Effector CD8-positive, alpha-beta T cell (primary cell): ENCODE data around the gene EYA2.
"Not testable (repeated sequence)": the region's sequence is repeated elsewhere in the genome, so short reads cannot be mapped to it uniquely, and the experiment has no call there.

Experiments used
- DNase-seq: peaks from one replicate; lab custom pipeline; 2025; lab: John Stamatoyannopoulos, UW

EYA2 gene

GRCh38 chr20:46895906-46896242, 1.2 kb downstream of the EYA2 start:
- no peak for DNase-seq

GRCh38 chr20:46897328-46897880, 2.8 kb downstream of the EYA2 start:
- DNase-seq: no peak

GRCh38 chr20:46898423-46898822, 3.8 kb downstream of the EYA2 start:
- DNase-seq: no peak

- DNase-seq: no peak
Observed at GRCh38 chr20:46899621-46900020, 5.0 kb downstream of the EYA2 start.

- DNase-seq: no peak
Observed at GRCh38 chr20:46900086-46900485, 5.4 kb downstream of the EYA2 start.

- no peak for DNase-seq
Observed at GRCh38 chr20:46900826-46901225, 6.2 kb downstream of the EYA2 start.

GRCh38 chr20:46901638-46902037, 7.0 kb downstream of the EYA2 start:
- no peak for DNase-seq

GRCh38 chr20:46903256-46903655, 8.6 kb downstream of the EYA2 start:
- no peak for DNase-seq

- DNase-seq: no peak
Observed at GRCh38 chr20:46903937-46904336, 9.3 kb downstream of the EYA2 start.

GRCh38 chr20:46905364-46906125, 10.9 kb downstream of the EYA2 start:
- no peak for DNase-seq

GRCh38 chr20:46913329-46914044, 18.8 kb downstream of the EYA2 start:
- no peak for DNase-seq

- DNase-seq: no peak
Observed at GRCh38 chr20:46914789-46915379, 20.2 kb downstream of the EYA2 start.

GRCh38 chr20:46915575-46916257, 21.1 kb downstream of the EYA2 start:
- DNase-seq: no peak

- no peak for DNase-seq
Observed at GRCh38 chr20:46916258-46916603, 21.6 kb downstream of the EYA2 start.

GRCh38 chr20:46917155-46917554, 22.5 kb downstream of the EYA2 start:
- DNase-seq: no peak

GRCh38 chr20:46920114-46920513, 25.5 kb downstream of the EYA2 start:
- DNase-seq: no peak

GRCh38 chr20:46922841-46923240, 28.2 kb downstream of the EYA2 start:
- not testable (repeated sequence) for DNase-seq

GRCh38 chr20:46923550-46923949, 28.9 kb downstream of the EYA2 start:
- no peak for DNase-seq

GRCh38 chr20:46928580-46929132, 34.0 kb downstream of the EYA2 start:
- DNase-seq: no peak

GRCh38 chr20:46929902-46930301, 35.3 kb downstream of the EYA2 start:
- no peak for DNase-seq

- no peak for DNase-seq
Observed at GRCh38 chr20:46930640-46931339, 36.1 kb downstream of the EYA2 start.
